ENCODE results near the gene MS4A15. TPM values are rescaled to one million over a fixed set of nuclear protein-coding genes. Genes with fewer than 3 reads are reported as not detected.

Gene MS4A15
- total RNA-seq, 3 donors from 2014 or later: not detected

DNA sequence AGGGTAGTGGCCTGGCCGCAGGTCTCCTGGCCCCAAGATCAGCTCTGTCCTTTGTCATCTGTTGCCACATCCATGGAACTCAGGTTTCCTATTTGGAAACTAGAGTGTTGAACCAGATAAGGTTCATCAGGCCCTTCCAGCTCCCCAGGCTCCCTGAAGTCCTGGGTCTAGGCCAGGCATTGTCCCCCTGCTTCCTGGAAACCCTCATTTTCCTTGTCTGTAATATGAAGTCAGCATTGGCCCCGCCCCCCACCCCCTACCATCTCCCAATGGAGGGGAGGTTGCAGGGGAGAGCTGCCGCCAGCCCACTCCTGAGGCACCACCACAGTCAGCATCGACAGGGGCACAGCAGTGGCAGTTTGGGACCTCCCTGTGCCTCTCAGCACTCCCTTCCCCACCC, 19.5 kb downstream of the MS4A15 start:
- no peak for DNase-seq (ENCODE audit: low spot score in 2 of 2)

GRCh38 chr11:60777106-60777505, 20.4 kb downstream of the MS4A15 start:
- H3K9me3 ChIP-seq: no peaks in the 10 kb centered on the region
- no peak for DNase-seq (ENCODE audit: low spot score in 2 of 2)
- TF ChIP-seq, protein P1, sequence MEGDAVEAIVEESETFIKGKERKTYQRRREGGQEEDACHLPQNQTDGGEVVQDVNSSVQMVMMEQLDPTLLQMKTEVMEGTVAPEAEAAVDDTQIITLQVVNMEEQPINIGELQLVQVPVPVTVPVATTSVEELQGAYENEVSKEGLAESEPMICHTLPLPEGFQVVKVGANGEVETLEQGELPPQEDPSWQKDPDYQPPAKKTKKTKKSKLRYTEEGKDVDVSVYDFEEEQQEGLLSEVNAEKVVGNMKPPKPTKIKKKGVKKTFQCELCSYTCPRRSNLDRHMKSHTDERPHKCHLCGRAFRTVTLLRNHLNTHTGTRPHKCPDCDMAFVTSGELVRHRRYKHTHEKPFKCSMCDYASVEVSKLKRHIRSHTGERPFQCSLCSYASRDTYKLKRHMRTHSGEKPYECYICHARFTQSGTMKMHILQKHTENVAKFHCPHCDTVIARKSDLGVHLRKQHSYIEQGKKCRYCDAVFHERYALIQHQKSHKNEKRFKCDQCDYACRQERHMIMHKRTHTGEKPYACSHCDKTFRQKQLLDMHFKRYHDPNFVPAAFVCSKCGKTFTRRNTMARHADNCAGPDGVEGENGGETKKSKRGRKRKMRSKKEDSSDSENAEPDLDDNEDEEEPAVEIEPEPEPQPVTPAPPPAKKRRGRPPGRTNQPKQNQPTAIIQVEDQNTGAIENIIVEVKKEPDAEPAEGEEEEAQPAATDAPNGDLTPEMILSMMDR (IDR thresholded peaks at IDR 0.05): no peak
- no peak for TF ChIP-seq POLR2A (IDR thresholded peaks at IDR 0.05)
- no peak for TF ChIP-seq POLR2AphosphoS5 (IDR thresholded peaks at IDR 0.05)
- H3K36me3 ChIP-seq: no peaks in the 10 kb centered on the region
- no peak overlapping the region for H3K27ac ChIP-seq
- H3K4me1 ChIP-seq: no peaks in the 10 kb centered on the region
- no peak overlapping the region for H3K4me3 ChIP-seq
- peaks cover 0 to 2% of the 10 kb centered on the region in 2 donors for H3K27me3 ChIP-seq
- intact Hi-C loops (cut with DNase I; ENCODE audit: low total_unique reads): no loop called here

More for the DNA sequence above, 19.5 kb downstream of the MS4A15 start:
- Histone ChIP-seq H3K4me1 (no peaks in the 10 kb centered on the region), H3K27ac (no peak overlapping the region), H3K36me3 (no peaks in the 10 kb centered on the region), H3K27me3 (peaks cover 0 to 2% of the 10 kb centered on the region in 2 donors), H3K4me3 (no peak overlapping the region), H3K9me3 (no peaks in the 10 kb centered on the region)
- intact Hi-C loops (cut with DNase I; ENCODE audit: low total_unique reads): no loop called here
- no peak for TF ChIP-seq POLR2A (IDR thresholded peaks at IDR 0.05)

DNA sequence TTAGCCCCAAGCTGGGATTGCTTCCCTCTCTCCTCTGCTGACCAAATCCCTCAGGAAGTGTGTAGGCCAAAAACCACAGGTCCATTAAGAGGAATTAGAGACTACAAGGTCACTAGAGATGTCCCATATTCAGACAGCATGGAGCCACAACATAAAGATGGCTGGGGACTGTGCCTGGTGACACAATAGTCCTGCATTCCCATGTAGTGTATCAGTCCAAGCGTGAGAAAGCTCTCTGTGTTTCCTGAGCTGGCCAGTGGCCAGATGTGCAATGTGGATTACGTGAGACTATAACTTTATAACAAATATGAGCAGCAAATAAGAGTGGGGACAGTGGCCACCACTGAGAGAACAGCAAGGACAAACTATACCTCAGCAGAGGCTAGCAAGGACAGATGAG, 20.9 kb downstream of the MS4A15 start:
- H3K36me3 ChIP-seq: no peaks in the 10 kb centered on the region
- H3K9me3 ChIP-seq: no peaks in the 10 kb centered on the region
- no peak overlapping the region for H3K27ac ChIP-seq
- TF ChIP-seq POLR2AphosphoS5 (IDR thresholded peaks at IDR 0.05): no peak
- no peak for TF ChIP-seq POLR2A (IDR thresholded peaks at IDR 0.05)
- TF ChIP-seq, protein P1 (IDR thresholded peaks at IDR 0.05): no peak
- no peak for DNase-seq (ENCODE audit: low spot score in 2 of 2)
- no peak overlapping the region for H3K4me3 ChIP-seq
- no peaks in the 10 kb centered on the region for H3K4me1 ChIP-seq
- H3K27me3 ChIP-seq: no peaks in the 10 kb centered on the region
- intact Hi-C loops (cut with DNase I; ENCODE audit: low total_unique reads): no loop called here

GRCh38 chr11:60780065-60780464, 23.4 kb downstream of the MS4A15 start:
- intact Hi-C loops (cut with DNase I; ENCODE audit: low total_unique reads): no loop called here
- Histone ChIP-seq H3K36me3 (no peaks in the 10 kb centered on the region), H3K27ac (no peak overlapping the region), H3K4me1 (no peaks in the 10 kb centered on the region), H3K9me3 (no peaks in the 10 kb centered on the region), H3K4me3 (no peak overlapping the region), H3K27me3 (no peaks in the 10 kb centered on the region)
- DNase-seq (ENCODE audit: low spot score in 2 of 2): no peak
- TF ChIP-seq, protein P1 (IDR thresholded peaks at IDR 0.05): no peak
- TF ChIP-seq POLR2AphosphoS5 (IDR thresholded peaks at IDR 0.05): no peak
- TF ChIP-seq POLR2A (IDR thresholded peaks at IDR 0.05): no peak

DNA sequence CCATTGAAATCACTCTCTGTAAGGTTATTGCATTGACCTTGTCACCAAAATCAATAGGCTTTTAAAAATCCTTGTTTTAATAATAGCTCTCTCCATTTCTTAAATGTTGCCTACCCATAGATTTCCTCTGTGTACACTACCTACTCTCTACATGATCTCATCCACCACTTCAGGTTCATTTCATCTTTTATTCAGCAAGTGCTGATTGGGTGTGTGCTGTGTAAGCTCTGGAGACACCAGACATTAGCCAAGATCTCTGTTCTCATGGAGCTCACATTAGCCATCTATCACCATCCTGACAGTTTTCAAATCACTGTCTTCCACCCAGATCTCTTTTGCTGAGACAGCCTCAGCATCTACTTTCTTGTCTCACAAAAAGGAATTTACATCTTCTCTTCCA, 24.1 kb downstream of the MS4A15 start:
- TF ChIP-seq, protein P1 (IDR thresholded peaks at IDR 0.05): no peak
- no peak for TF ChIP-seq POLR2AphosphoS5 (IDR thresholded peaks at IDR 0.05)
- no peak for TF ChIP-seq POLR2A (IDR thresholded peaks at IDR 0.05)
- Histone ChIP-seq H3K27me3 (no peaks in the 10 kb centered on the region), H3K27ac (no peak overlapping the region), H3K4me3 (no peak overlapping the region), H3K36me3 (no peaks in the 10 kb centered on the region), H3K9me3 (no peaks in the 10 kb centered on the region), H3K4me1 (no peaks in the 10 kb centered on the region)
- DNase-seq (ENCODE audit: low spot score in 2 of 2): no peak
- intact Hi-C loops (cut with DNase I; ENCODE audit: low total_unique reads): no loop called here
